GM19395 (cell line): ENCODE results near the gene ADAT1.

Source experiments
- ATAC-seq: cut with Tn5 transposase; IDR thresholded peaks from one replicate; pipeline ENCODE4 v1.9.1; 2021; ENCODE audit warnings: mild to moderate bottlenecking, moderate library complexity; ENCODE audit not compliant: unreplicated experiment

Gene ADAT1

GRCh38 chr16:75622761-75623605, at the start of gene ADAT1:
Gene ADAT1 (minus strand): TSS chr16:75623281. CDS start chr16:75620799, 2,482 bp downstream.
- peak; percentile 90 for ATAC-seq

- ATAC-seq, result no peak
Measured at GRCh38 chr16:75667503-75667902, 44.4 kb upstream of the ADAT1 start.

- ATAC-seq, result no peak
Measured at GRCh38 chr16:75660726-75661302, 37.7 kb upstream of the ADAT1 start.

- no peak for ATAC-seq
Measured at GRCh38 chr16:75660321-75660720, 37.2 kb upstream of the ADAT1 start.

GRCh38 chr16:75658175-75658574, 35.1 kb upstream of the ADAT1 start:
- no peak for ATAC-seq

- no peak for ATAC-seq
Measured at GRCh38 chr16:75653922-75654321, 30.8 kb upstream of the ADAT1 start.

- ATAC-seq, result peak; percentile 45
Measured at GRCh38 chr16:75648265-75649076, 25.4 kb upstream of the ADAT1 start.

- peak; percentile 84 for ATAC-seq
Measured at GRCh38 chr16:75647492-75648264, 24.6 kb upstream of the ADAT1 start, which contains the start of the genes KARS1 and TERF2IP. Gene KARS1 (minus strand): TSS chr16:75647665. CDS start chr16:75647639, 26 bp downstream. Gene TERF2IP (plus strand): TSS chr16:75647773. CDS start chr16:75647883, 110 bp downstream.

- peak; percentile 26 for ATAC-seq
Measured at GRCh38 chr16:75647112-75647491, 24.0 kb upstream of the ADAT1 start.

GRCh38 chr16:75644240-75645012, 21.3 kb upstream of the ADAT1 start:
- ATAC-seq, result no peak

GRCh38 chr16:75640598-75640997, 17.5 kb upstream of the ADAT1 start:
- ATAC-seq, result no peak

- ATAC-seq, result no peak
Measured at GRCh38 chr16:75635036-75635435, 12.0 kb upstream of the ADAT1 start.

- no peak for ATAC-seq
Measured at GRCh38 chr16:75632857-75633256, 9.8 kb upstream of the ADAT1 start.

GRCh38 chr16:75630052-75630451, 7.0 kb upstream of the ADAT1 start:
- no peak for ATAC-seq

GRCh38 chr16:75629132-75629531, 6.1 kb upstream of the ADAT1 start:
- no peak for ATAC-seq

GRCh38 chr16:75628351-75628750, 5.3 kb upstream of the ADAT1 start:
- no peak for ATAC-seq

GRCh38 chr16:75627851-75628250, 4.8 kb upstream of the ADAT1 start:
- ATAC-seq, result no peak

- no peak for ATAC-seq
Measured at GRCh38 chr16:75626806-75627205, 3.7 kb upstream of the ADAT1 start.

GRCh38 chr16:75624921-75625334, 1.8 kb upstream of the ADAT1 start:
- no peak for ATAC-seq

GRCh38 chr16:75621170-75621477, 2.0 kb downstream of the ADAT1 start:
- no peak for ATAC-seq
